ENCODE measurements around the gene HOXD4. TPM values are rescaled to one million over a fixed set of nuclear protein-coding genes. Genes with fewer than 3 reads are reported as not detected.
A peak's percentile ranks its signal among the peaks of the same experiment; 100 is the strongest.

HOXD4 gene
- total and polyA plus RNA-seq, 10 of the 15 experiments (the other 5 are each of a cell fraction or from before 2014, with no cell fraction given): 0.07 TPM; not detected in 9

DNA sequence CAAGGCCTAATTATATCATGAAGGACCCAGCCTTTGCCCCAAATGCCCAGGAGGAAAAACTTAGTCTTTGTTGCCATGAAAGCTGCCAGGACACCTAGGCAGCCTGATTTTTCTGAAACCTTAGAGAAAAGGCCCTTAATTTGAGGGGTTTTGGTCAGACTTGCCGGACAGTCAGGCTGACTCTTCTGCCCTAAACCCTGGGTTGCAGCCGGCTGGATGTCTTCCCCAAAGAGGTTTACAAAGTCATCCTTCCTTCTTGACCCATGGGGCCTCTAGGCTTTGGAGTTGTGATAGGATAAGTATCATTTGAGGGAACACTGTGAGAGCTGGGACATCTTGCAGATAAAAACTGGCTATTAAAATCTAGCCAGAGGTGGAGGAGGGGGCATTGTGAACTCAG is 34.7 kb downstream of the HOXD4 start:
- Histone ChIP-seq H3K9me3 (replicated peaks; ENCODE audit: control insufficient read depth, insufficient read depth, low read length) (no peaks in the 10 kb centered on the region; the same call in 2 of the 3 replicates), H3K79me2 (ENCODE audit: control insufficient read depth, insufficient read depth, low read length) (no peaks in the 10 kb centered on the region), H3K27me3 (replicated peaks in 1 of 2; ENCODE audit: control insufficient read depth in 2 of 2, insufficient read depth in 2 of 2, low read length in 1 of 2) (peaks cover 2 to 14% of the 10 kb centered on the region in 2 experiments), H3K4me2 (ENCODE audit: control insufficient read depth, insufficient read depth) (no peak overlapping the region), H4K20me1 (ENCODE audit: control insufficient read depth, insufficient read depth) (no peaks in the 10 kb centered on the region), H3K9ac (ENCODE audit: control insufficient read depth, insufficient read depth, low read length) (no peak overlapping the region), H3K4me3 (no peak overlapping the region), H3K4me1 (ENCODE audit: control insufficient read depth, insufficient read depth, low read length) (no peaks in the 10 kb centered on the region), H3K27ac (ENCODE audit: control insufficient read depth, insufficient read depth) (no peak overlapping the region), H3K36me3 (ENCODE audit: control insufficient read depth in 2 of 2, insufficient read depth in 2 of 2, low read length in 1 of 2) (no peaks in the 10 kb centered on the region), H2AFZ (ENCODE audit: control insufficient read depth, low read depth, low read length) (no peak overlapping the region)
- POLR2A ChIA-PET: no interaction called here
- TF ChIP-seq, protein P1, sequence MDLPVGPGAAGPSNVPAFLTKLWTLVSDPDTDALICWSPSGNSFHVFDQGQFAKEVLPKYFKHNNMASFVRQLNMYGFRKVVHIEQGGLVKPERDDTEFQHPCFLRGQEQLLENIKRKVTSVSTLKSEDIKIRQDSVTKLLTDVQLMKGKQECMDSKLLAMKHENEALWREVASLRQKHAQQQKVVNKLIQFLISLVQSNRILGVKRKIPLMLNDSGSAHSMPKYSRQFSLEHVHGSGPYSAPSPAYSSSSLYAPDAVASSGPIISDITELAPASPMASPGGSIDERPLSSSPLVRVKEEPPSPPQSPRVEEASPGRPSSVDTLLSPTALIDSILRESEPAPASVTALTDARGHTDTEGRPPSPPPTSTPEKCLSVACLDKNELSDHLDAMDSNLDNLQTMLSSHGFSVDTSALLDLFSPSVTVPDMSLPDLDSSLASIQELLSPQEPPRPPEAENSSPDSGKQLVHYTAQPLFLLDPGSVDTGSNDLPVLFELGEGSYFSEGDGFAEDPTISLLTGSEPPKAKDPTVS (IDR thresholded peaks at IDR 0.05; ENCODE audit: low read depth, low read length): no peak
- DNase-seq (ENCODE audit: low read depth, low spot score): no peak
- no TSS peak for BruUV-seq (replicated peaks)
- intact Hi-C loops (cut with micrococcal nuclease; ENCODE audit: unreplicated experiment) (no loop called here), in situ Hi-C loops (cut with MboI) (no loop called here)
- SMC1A ChIA-PET (ENCODE audit: uncharacterized antibody, unreplicated experiment): interaction anchor here (1.0 kb wide), 1 partner anchor 269 kb away, joined by 3 read pairs; no protein-coding TSS in a partner anchor
- WGBS (ENCODE audit: insufficient coverage, insufficient replicate concordance, low lambda C conversion rate, missing lambda C conversion rate): 50% methylated on average over 2 of the region's 2 CpGs
- RAD21 ChIA-PET (ENCODE audit: unreplicated experiment): no interaction called here
- CTCF ChIA-PET: no interaction called here
- FAIRE-seq: no peak
- ATAC-seq: no peak

DNA sequence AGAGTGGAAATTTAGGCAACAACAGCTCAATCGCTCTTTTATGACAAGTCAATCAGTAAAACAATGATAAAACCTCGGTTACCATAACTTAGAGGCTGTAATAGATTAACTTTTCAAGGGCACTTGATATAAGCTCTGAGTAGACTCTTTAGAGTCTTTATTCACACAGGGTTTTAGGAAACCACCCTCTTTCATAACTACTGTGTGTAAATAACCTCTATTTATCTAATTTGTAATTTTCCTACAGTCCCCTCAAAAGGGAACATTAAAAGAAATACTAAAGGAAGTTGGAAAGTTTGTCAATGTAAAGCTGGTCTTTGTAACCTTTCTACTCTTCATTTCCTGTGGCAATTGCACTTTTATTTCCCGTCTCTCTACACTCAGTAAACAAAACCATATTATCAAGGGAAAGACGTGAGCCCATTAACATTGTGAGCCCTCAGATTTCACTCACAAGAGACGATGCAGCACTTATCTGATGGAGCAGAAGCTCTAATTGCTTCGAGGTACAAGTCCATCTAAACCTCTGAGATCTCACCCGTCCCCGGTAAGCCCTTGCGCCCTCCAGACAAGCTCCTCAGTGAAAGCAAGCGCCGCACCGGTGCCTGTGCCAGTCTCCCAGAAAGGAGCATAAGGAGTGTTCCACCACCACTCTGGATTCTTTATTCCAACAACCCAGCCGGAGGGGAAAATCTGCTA is 36.0 kb downstream of the HOXD4 start:
- SMC1A ChIA-PET (ENCODE audit: uncharacterized antibody, unreplicated experiment): interaction anchor here (1.5 kb wide), 1 partner anchor 13 kb away, joined by 4 read pairs; no protein-coding TSS in a partner anchor
- no peaks in the 10 kb centered on the region for H4K20me1 ChIP-seq (ENCODE audit: control insufficient read depth, insufficient read depth)
- H3K36me3 ChIP-seq (ENCODE audit: control insufficient read depth in 2 of 2, insufficient read depth in 2 of 2, low read length in 1 of 2): no peaks in the 10 kb centered on the region
- no peak for DNase-seq (ENCODE audit: low read depth, low spot score)
- H3K4me1 ChIP-seq (ENCODE audit: control insufficient read depth, insufficient read depth, low read length): no peaks in the 10 kb centered on the region
- RAD21 ChIA-PET (ENCODE audit: unreplicated experiment): interaction anchor here (0.5 to 1.3 kb wide), 2 partner anchors 11 to 12 kb away, joined by 4 read pairs; no protein-coding TSS in a partner anchor
- no peak overlapping the region for H3K9ac ChIP-seq (ENCODE audit: control insufficient read depth, insufficient read depth, low read length)
- FAIRE-seq: no peak
- POLR2A ChIA-PET: no interaction called here
- no peak overlapping the region for H3K27ac ChIP-seq (ENCODE audit: control insufficient read depth, insufficient read depth)
- CTCF ChIA-PET: no interaction called here
- no peaks in the 10 kb centered on the region for H3K79me2 ChIP-seq (ENCODE audit: control insufficient read depth, insufficient read depth, low read length)
- no peak overlapping the region for H3K4me3 ChIP-seq
- WGBS (ENCODE audit: insufficient coverage, insufficient replicate concordance, low lambda C conversion rate, missing lambda C conversion rate): 4% methylated on average over 13 of the region's 13 CpGs
- H3K9me3 ChIP-seq (replicated peaks; ENCODE audit: control insufficient read depth, insufficient read depth, low read length): no peaks in the 10 kb centered on the region; the same call in 2 of the 3 replicates
- no peak overlapping the region for H2AFZ ChIP-seq (ENCODE audit: control insufficient read depth, low read depth, low read length)
- peak overlapping the region; percentile 65; the same call in 1 of the 2 replicates for H3K4me2 ChIP-seq (ENCODE audit: control insufficient read depth, insufficient read depth)
- in situ Hi-C loops (cut with MboI): no loop called here
- H3K27me3 ChIP-seq (replicated peaks in 1 of 2; ENCODE audit: control insufficient read depth in 2 of 2, insufficient read depth in 2 of 2, low read length in 1 of 2): peaks cover 2 to 19% of the 10 kb centered on the region in 2 experiments
- ATAC-seq: no peak
- no TSS peak for BruUV-seq (replicated peaks)
- intact Hi-C loops (cut with micrococcal nuclease; ENCODE audit: unreplicated experiment): no loop called here
- no peak for TF ChIP-seq TCF12 (IDR thresholded peaks at IDR 0.05; ENCODE audit: low read depth, low read length)
- TF ChIP-seq RB1 (IDR thresholded peaks at IDR 0.05; ENCODE audit: borderline replicate concordance): no peak
- TF ChIP-seq EP300 (IDR thresholded peaks at IDR 0.05; ENCODE audit: borderline replicate concordance in 1 of 2, control insufficient read depth in 1 of 2, low read depth in 2 of 2, low read length in 2 of 2): no peak
- TF ChIP-seq BACH1 (IDR thresholded peaks at IDR 0.05; ENCODE audit: borderline replicate concordance): no peak
- no peak for TF ChIP-seq CBX5 (IDR thresholded peaks at IDR 0.05; ENCODE audit: low read depth)
- TF ChIP-seq, protein P2, sequence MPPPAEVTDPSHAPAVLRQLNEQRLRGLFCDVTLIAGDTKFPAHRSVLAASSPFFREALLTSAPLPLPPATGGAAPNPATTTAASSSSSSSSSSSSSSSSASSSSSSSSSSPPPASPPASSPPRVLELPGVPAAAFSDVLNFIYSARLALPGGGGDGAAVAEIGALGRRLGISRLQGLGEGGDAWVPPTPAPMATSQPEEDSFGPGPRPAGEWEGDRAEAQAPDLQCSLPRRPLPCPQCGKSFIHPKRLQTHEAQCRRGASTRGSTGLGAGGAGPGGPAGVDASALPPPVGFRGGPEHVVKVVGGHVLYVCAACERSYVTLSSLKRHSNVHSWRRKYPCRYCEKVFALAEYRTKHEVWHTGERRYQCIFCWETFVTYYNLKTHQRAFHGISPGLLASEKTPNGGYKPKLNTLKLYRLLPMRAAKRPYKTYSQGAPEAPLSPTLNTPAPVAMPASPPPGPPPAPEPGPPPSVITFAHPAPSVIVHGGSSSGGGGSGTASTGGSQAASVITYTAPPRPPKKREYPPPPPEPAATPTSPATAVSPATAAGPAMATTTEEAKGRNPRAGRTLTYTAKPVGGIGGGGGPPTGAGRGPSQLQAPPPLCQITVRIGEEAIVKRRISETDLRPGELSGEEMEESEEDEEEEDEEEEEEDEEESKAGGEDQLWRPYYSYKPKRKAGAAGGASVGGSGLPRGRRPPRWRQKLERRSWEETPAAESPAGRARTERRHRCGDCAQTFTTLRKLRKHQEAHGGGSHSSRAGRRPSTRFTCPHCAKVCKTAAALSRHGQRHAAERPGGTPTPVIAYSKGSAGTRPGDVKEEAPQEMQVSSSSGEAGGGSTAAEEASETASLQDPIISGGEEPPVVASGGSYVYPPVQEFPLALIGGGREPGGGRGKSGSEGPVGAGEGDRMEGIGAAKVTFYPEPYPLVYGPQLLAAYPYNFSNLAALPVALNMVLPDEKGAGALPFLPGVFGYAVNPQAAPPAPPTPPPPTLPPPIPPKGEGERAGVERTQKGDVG (CRISPR knock-in tag; IDR thresholded peaks at IDR 0.05): no peak
- TF ChIP-seq SPI1 (IDR thresholded peaks at IDR 0.05; ENCODE audit: borderline replicate concordance, insufficient read depth, low read depth, low read length): no peak
- TF ChIP-seq, protein P3, sequence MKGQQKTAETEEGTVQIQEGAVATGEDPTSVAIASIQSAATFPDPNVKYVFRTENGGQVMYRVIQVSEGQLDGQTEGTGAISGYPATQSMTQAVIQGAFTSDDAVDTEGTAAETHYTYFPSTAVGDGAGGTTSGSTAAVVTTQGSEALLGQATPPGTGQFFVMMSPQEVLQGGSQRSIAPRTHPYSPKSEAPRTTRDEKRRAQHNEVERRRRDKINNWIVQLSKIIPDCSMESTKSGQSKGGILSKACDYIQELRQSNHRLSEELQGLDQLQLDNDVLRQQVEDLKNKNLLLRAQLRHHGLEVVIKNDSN (IDR thresholded peaks at IDR 0.05; ENCODE audit: borderline replicate concordance, extremely low read length, insufficient read depth, low read depth, low read length): no peak
